T-helper 1 cell treated with Interleukin-12 subunit alpha and Interleukin-12 subunit beta and Interleukin-4 antibody, amounts not matched to agents 30 μg/mL and 1 μg/mL, for 36 hours (primary cell): Measurements from ENCODE around the gene ANAPC10.
"Not testable (repeated sequence)": the region's sequence is repeated elsewhere in the genome, so short reads cannot be mapped to it uniquely, and the experiment has no call there.

Source experiments
- H3K27ac Mint-ChIP-seq: one replicate; pipeline ENCODE4 v1.8.0; 2021; ENCODE audit warnings: mild to moderate bottlenecking, mixed read lengths
- H3K27me3 Mint-ChIP-seq: one replicate; pipeline ENCODE4 v1.8.0; 2021; ENCODE audit warnings: low read depth, mixed read lengths
- H3K36me3 Mint-ChIP-seq: one replicate; pipeline ENCODE4 v1.8.0; 2021; ENCODE audit warnings: low read depth, mixed read lengths
- H3K4me1 Mint-ChIP-seq: one replicate; pipeline ENCODE4 v1.8.0; 2021; ENCODE audit warnings: low read depth, mixed read lengths
- H3K4me3 Mint-ChIP-seq: one replicate; pipeline ENCODE4 v1.8.0; 2021; ENCODE audit warnings: mild to moderate bottlenecking, moderate library complexity, mixed read lengths
- H3K9me3 Mint-ChIP-seq: one replicate; pipeline ENCODE4 v1.8.0; 2021; ENCODE audit warnings: mixed read lengths

Gene ANAPC10

GRCh38 chr4:145010315-145010714 is 87.7 kb downstream of the ANAPC10 start:
- H3K4me3 Mint-ChIP-seq, H3K9me3 Mint-ChIP-seq, H3K27me3 Mint-ChIP-seq, H3K27ac Mint-ChIP-seq, H3K4me1 Mint-ChIP-seq: not testable (repeated sequence)
- H3K36me3 Mint-ChIP-seq: peaks cover 36% of the 10 kb centered on the region

- Mint-ChIP-seq H3K4me3 (no peak overlapping the region), H3K27ac (no peak overlapping the region), H3K4me1 (peaks cover 2% of the 10 kb centered on the region), H3K9me3 (peaks cover 9% of the 10 kb centered on the region), H3K27me3 (no peaks in the 10 kb centered on the region), H3K36me3 (peaks cover 31% of the 10 kb centered on the region)
Measured at GRCh38 chr4:145003675-145004074, 94.3 kb downstream of the ANAPC10 start.

- Mint-ChIP-seq H3K4me1 (peaks cover 4% of the 10 kb centered on the region), H3K27me3 (no peaks in the 10 kb centered on the region), H3K4me3 (no peak overlapping the region), H3K27ac (no peak overlapping the region), H3K9me3 (peaks cover 18% of the 10 kb centered on the region), H3K36me3 (peaks cover 27% of the 10 kb centered on the region)
Measured at GRCh38 chr4:145001635-145002034, 96.4 kb downstream of the ANAPC10 start.

- not testable (repeated sequence) for H3K4me1 Mint-ChIP-seq
- peaks cover 30% of the 10 kb centered on the region for H3K36me3 Mint-ChIP-seq
Measured at GRCh38 chr4:145000656-145001055, 97.3 kb downstream of the ANAPC10 start.

GRCh38 chr4:144989306-144989705 is 108.7 kb downstream of the ANAPC10 start:
- H3K4me3 Mint-ChIP-seq: no peak overlapping the region
- peaks cover 2% of the 10 kb centered on the region for H3K36me3 Mint-ChIP-seq
- no peaks in the 10 kb centered on the region for H3K9me3 Mint-ChIP-seq
- no peak overlapping the region for H3K27ac Mint-ChIP-seq
- H3K27me3 Mint-ChIP-seq: no peaks in the 10 kb centered on the region
- H3K4me1 Mint-ChIP-seq: peaks cover 6% of the 10 kb centered on the region

More at GRCh38 chr4:145000656-145001055, 97.3 kb downstream of the ANAPC10 start:
- H3K9me3 Mint-ChIP-seq: peaks cover 21% of the 10 kb centered on the region
- H3K27ac Mint-ChIP-seq, H3K4me3 Mint-ChIP-seq, H3K27me3 Mint-ChIP-seq: not testable (repeated sequence)

- H3K36me3 Mint-ChIP-seq: no peaks in the 10 kb centered on the region
- H3K27ac Mint-ChIP-seq: no peak overlapping the region
- H3K9me3 Mint-ChIP-seq: no peaks in the 10 kb centered on the region
- no peaks in the 10 kb centered on the region for H3K4me1 Mint-ChIP-seq
- no peaks in the 10 kb centered on the region for H3K27me3 Mint-ChIP-seq
- no peak overlapping the region for H3K4me3 Mint-ChIP-seq
Measured at GRCh38 chr4:144985531-144985930, 112.5 kb downstream of the ANAPC10 start.

- Mint-ChIP-seq H3K4me1 (no peaks in the 10 kb centered on the region), H3K27ac (no peak overlapping the region), H3K4me3 (no peak overlapping the region), H3K36me3 (no peaks in the 10 kb centered on the region), H3K9me3 (no peaks in the 10 kb centered on the region), H3K27me3 (no peaks in the 10 kb centered on the region)
Measured at GRCh38 chr4:144985014-144985413, 113.0 kb downstream of the ANAPC10 start.

GRCh38 chr4:144984241-144984640 is 113.8 kb downstream of the ANAPC10 start:
- Mint-ChIP-seq H3K36me3 (no peaks in the 10 kb centered on the region), H3K9me3 (no peaks in the 10 kb centered on the region), H3K27me3 (no peaks in the 10 kb centered on the region), H3K27ac (no peak overlapping the region), H3K4me3 (no peak overlapping the region), H3K4me1 (no peaks in the 10 kb centered on the region)

GRCh38 chr4:144975718-144976117 is 122.3 kb downstream of the ANAPC10 start:
- no peaks in the 10 kb centered on the region for H3K36me3 Mint-ChIP-seq

GRCh38 chr4:144970597-144970996 is 127.4 kb downstream of the ANAPC10 start:
- Mint-ChIP-seq H3K9me3 (peaks cover 3% of the 10 kb centered on the region), H3K27me3 (no peaks in the 10 kb centered on the region), H3K27ac (no peak overlapping the region), H3K4me1 (peaks cover 3% of the 10 kb centered on the region), H3K4me3 (no peak overlapping the region), H3K36me3 (no peaks in the 10 kb centered on the region)

More at GRCh38 chr4:144975718-144976117, 122.3 kb downstream of the ANAPC10 start:
- Mint-ChIP-seq H3K4me3 (no peak overlapping the region), H3K27ac (no peak overlapping the region), H3K4me1 (no peaks in the 10 kb centered on the region), H3K27me3 (no peaks in the 10 kb centered on the region), H3K9me3 (peaks cover 3% of the 10 kb centered on the region)

GRCh38 chr4:144969821-144970220 is 128.2 kb downstream of the ANAPC10 start:
- Mint-ChIP-seq H3K27me3 (no peaks in the 10 kb centered on the region), H3K4me3 (no peak overlapping the region), H3K4me1 (peaks cover 3% of the 10 kb centered on the region), H3K36me3 (no peaks in the 10 kb centered on the region), H3K9me3 (peaks cover 3% of the 10 kb centered on the region), H3K27ac (no peak overlapping the region)

GRCh38 chr4:144968606-144969005 is 129.4 kb downstream of the ANAPC10 start:
- Mint-ChIP-seq H3K36me3 (no peaks in the 10 kb centered on the region), H3K4me1 (peaks cover 3% of the 10 kb centered on the region), H3K27me3 (no peaks in the 10 kb centered on the region), H3K27ac (no peak overlapping the region), H3K9me3 (peaks cover 3% of the 10 kb centered on the region), H3K4me3 (no peak overlapping the region)

- no peak overlapping the region for H3K27ac Mint-ChIP-seq
- no peaks in the 10 kb centered on the region for H3K36me3 Mint-ChIP-seq
- H3K27me3 Mint-ChIP-seq: no peaks in the 10 kb centered on the region
- no peaks in the 10 kb centered on the region for H3K9me3 Mint-ChIP-seq
- no peak overlapping the region for H3K4me3 Mint-ChIP-seq
- H3K4me1 Mint-ChIP-seq: peaks cover 3% of the 10 kb centered on the region
Measured at GRCh38 chr4:144967161-144967560, 130.8 kb downstream of the ANAPC10 start.

- H3K4me1 Mint-ChIP-seq: peaks cover 3% of the 10 kb centered on the region
- H3K4me3 Mint-ChIP-seq: no peak overlapping the region
- no peaks in the 10 kb centered on the region for H3K36me3 Mint-ChIP-seq
- no peak overlapping the region for H3K27ac Mint-ChIP-seq
- H3K27me3 Mint-ChIP-seq: no peaks in the 10 kb centered on the region
- H3K9me3 Mint-ChIP-seq: peaks cover 10% of the 10 kb centered on the region
Measured at GRCh38 chr4:144962300-144962699, 135.7 kb downstream of the ANAPC10 start.

- Mint-ChIP-seq H3K27ac (no peak overlapping the region), H3K4me1 (no peaks in the 10 kb centered on the region), H3K4me3 (no peak overlapping the region), H3K36me3 (no peaks in the 10 kb centered on the region), H3K27me3 (no peaks in the 10 kb centered on the region), H3K9me3 (peaks cover 22% of the 10 kb centered on the region)
Measured at GRCh38 chr4:144955104-144955503, 142.9 kb downstream of the ANAPC10 start.

- H3K4me1 Mint-ChIP-seq: no peaks in the 10 kb centered on the region
- no peaks in the 10 kb centered on the region for H3K27me3 Mint-ChIP-seq
- no peak overlapping the region for H3K4me3 Mint-ChIP-seq
- H3K9me3 Mint-ChIP-seq: peaks cover 14% of the 10 kb centered on the region
- no peak overlapping the region for H3K27ac Mint-ChIP-seq
- H3K36me3 Mint-ChIP-seq: no peaks in the 10 kb centered on the region
Measured at GRCh38 chr4:144954230-144954629, 143.8 kb downstream of the ANAPC10 start.
